ENCODE results near the gene SP110.

- TF ChIP-seq POLR2A (IDR thresholded peaks at IDR 0.05), result no peak
- TF ChIP-seq, protein P1, sequence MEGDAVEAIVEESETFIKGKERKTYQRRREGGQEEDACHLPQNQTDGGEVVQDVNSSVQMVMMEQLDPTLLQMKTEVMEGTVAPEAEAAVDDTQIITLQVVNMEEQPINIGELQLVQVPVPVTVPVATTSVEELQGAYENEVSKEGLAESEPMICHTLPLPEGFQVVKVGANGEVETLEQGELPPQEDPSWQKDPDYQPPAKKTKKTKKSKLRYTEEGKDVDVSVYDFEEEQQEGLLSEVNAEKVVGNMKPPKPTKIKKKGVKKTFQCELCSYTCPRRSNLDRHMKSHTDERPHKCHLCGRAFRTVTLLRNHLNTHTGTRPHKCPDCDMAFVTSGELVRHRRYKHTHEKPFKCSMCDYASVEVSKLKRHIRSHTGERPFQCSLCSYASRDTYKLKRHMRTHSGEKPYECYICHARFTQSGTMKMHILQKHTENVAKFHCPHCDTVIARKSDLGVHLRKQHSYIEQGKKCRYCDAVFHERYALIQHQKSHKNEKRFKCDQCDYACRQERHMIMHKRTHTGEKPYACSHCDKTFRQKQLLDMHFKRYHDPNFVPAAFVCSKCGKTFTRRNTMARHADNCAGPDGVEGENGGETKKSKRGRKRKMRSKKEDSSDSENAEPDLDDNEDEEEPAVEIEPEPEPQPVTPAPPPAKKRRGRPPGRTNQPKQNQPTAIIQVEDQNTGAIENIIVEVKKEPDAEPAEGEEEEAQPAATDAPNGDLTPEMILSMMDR (IDR thresholded peaks at IDR 0.05), result no peak
Measured at GRCh38 chr2:230256733-230257332, 37.0 kb upstream of the SP110 start.
